GM19099 (cell line): ENCODE data around the gene CEP44.

Experiments
- POLR2A ChIP-seq: IDR thresholded peaks from 3 replicates; pipeline ENCODE4 v1.6.1; 2011; ENCODE audit warnings: low read depth; ENCODE audit not compliant: insufficient read length; ENCODE audit errors: extremely low read depth

The CEP44 gene

GRCh38 chr4:174273930-174274329 is 9.8 kb upstream of the CEP44 start:
- TF ChIP-seq POLR2A, result no peak

- no peak for TF ChIP-seq POLR2A
Measured at GRCh38 chr4:174274436-174274835, 9.3 kb upstream of the CEP44 start.

GRCh38 chr4:174275101-174275500 is 8.6 kb upstream of the CEP44 start:
- TF ChIP-seq POLR2A, result no peak

GRCh38 chr4:174277433-174277832 is 6.3 kb upstream of the CEP44 start:
- no peak for TF ChIP-seq POLR2A

GRCh38 chr4:174278467-174278866 is 5.2 kb upstream of the CEP44 start:
- TF ChIP-seq POLR2A, result no peak

GRCh38 chr4:174279433-174280155 is 4.1 kb upstream of the CEP44 start:
- no peak for TF ChIP-seq POLR2A

GRCh38 chr4:174281182-174281737 is 2.5 kb upstream of the CEP44 start:
- no peak for TF ChIP-seq POLR2A

GRCh38 chr4:174281901-174282300 is 1.8 kb upstream of the CEP44 start:
- TF ChIP-seq POLR2A, result no peak

- TF ChIP-seq POLR2A, result no peak
Measured at GRCh38 chr4:174282836-174283506, 740 bp upstream of the CEP44 start.

- TF ChIP-seq POLR2A, result no peak
Measured at GRCh38 chr4:174284487-174284886, 776 bp downstream of the CEP44 start.

GRCh38 chr4:174286870-174287269 is 3.2 kb downstream of the CEP44 start:
- TF ChIP-seq POLR2A, result no peak

GRCh38 chr4:174292473-174292872 is 8.8 kb downstream of the CEP44 start:
- no peak for TF ChIP-seq POLR2A

- TF ChIP-seq POLR2A, result no peak
Measured at GRCh38 chr4:174303687-174304086, 20.0 kb downstream of the CEP44 start.

- TF ChIP-seq POLR2A, result no peak
Measured at GRCh38 chr4:174304664-174305063, 21.0 kb downstream of the CEP44 start.

- TF ChIP-seq POLR2A, result no peak
Measured at GRCh38 chr4:174305961-174306360, 22.2 kb downstream of the CEP44 start.

GRCh38 chr4:174307694-174308093 is 24.0 kb downstream of the CEP44 start:
- TF ChIP-seq POLR2A, result no peak

GRCh38 chr4:174312993-174313392 is 29.3 kb downstream of the CEP44 start:
- no peak for TF ChIP-seq POLR2A

GRCh38 chr4:174314274-174314673 is 30.6 kb downstream of the CEP44 start:
- TF ChIP-seq POLR2A, result no peak
